Parathyroid adenoma (tissue), 2 donors: ENCODE results near the gene MYOCOS.
A peak's percentile ranks its signal among the peaks of the same experiment; 100 is the strongest.

Experiments
- H2AFZ ChIP-seq: fragments of 300-600 bp; sonication (generic); one replicate; pipeline ENCODE4 v1.7.0; 2017; ENCODE audit warnings: antibody characterized with exemption, mild to moderate bottlenecking
- H3K27ac ChIP-seq: fragments of 300-600 bp; sonication (generic); one replicate; pipeline ENCODE4 v1.7.0; 2017
- H3K27me3 ChIP-seq: fragments of 300-600 bp; sonication (generic); one replicate; pipeline ENCODE4 v1.7.0; 2017; ENCODE audit warnings: low read length; ENCODE audit not compliant: control insufficient read depth, insufficient read depth
- H3K36me3 ChIP-seq: fragments of 300-600 bp; sonication (generic); one replicate; pipeline ENCODE4 v1.7.0; 2017; ENCODE audit warnings: low read length; ENCODE audit not compliant: control insufficient read depth, insufficient read depth
- H3K4me1 ChIP-seq: fragments of 300-600 bp; sonication (generic); one replicate; pipeline ENCODE4 v1.7.0; 2017; ENCODE audit warnings: control low read depth
- H3K4me2 ChIP-seq: fragments of 300-600 bp; sonication (generic); one replicate; pipeline ENCODE4 v1.7.0; 2017; ENCODE audit warnings: low read length
- H3K4me3 ChIP-seq: fragments of 300-600 bp; sonication (generic); one replicate; pipeline ENCODE4 v1.7.0; 2017; ENCODE audit warnings: low read depth, low read length
- H3K79me2 ChIP-seq: fragments of 300-600 bp; sonication (generic); one replicate; pipeline ENCODE4 v1.7.0; 2017; ENCODE audit warnings: control low read depth
- H3K9ac ChIP-seq: fragments of 300-600 bp; sonication (generic); one replicate; pipeline ENCODE4 v1.7.0; 2017; ENCODE audit warnings: mild to moderate bottlenecking
- H3K9me3 ChIP-seq: fragments of 300-600 bp; sonication (generic); one replicate; pipeline ENCODE4 v1.7.0; 2017; ENCODE audit warnings: low read length; ENCODE audit not compliant: control insufficient read depth
- CTCF ChIP-seq: fragments of 300-600 bp; sonication (generic); IDR thresholded peaks from one replicate; pipeline ENCODE4 v1.7.0; 2017; ENCODE audit warnings: antibody characterized with exemption, mild to moderate bottlenecking
- donor health status: primary hyperparathyroidism.

The MYOCOS gene

GRCh38 chr1:171641076-171641864 is 19.2 kb downstream of the MYOCOS start:
- TF ChIP-seq CTCF, result no peak
- no peak overlapping the region for H3K4me2 ChIP-seq
- H2AFZ ChIP-seq, result no peak overlapping the region
- H3K36me3 ChIP-seq, result no peaks in the 10 kb centered on the region
- H3K4me3 ChIP-seq, result no peak overlapping the region
- no peaks in the 10 kb centered on the region for H3K79me2 ChIP-seq
- no peaks in the 10 kb centered on the region for H3K4me1 ChIP-seq
- no peak overlapping the region for H3K9ac ChIP-seq
- H3K27ac ChIP-seq, result no peak overlapping the region
- no peaks in the 10 kb centered on the region for H3K9me3 ChIP-seq
- H3K27me3 ChIP-seq, result no peaks in the 10 kb centered on the region

GRCh38 chr1:171642197-171642596 is 20.2 kb downstream of the MYOCOS start:
- Histone ChIP-seq H3K4me2 (no peak overlapping the region), H3K4me1 (no peaks in the 10 kb centered on the region), H3K27me3 (no peaks in the 10 kb centered on the region), H3K79me2 (no peaks in the 10 kb centered on the region), H2AFZ (no peak overlapping the region), H3K9ac (no peak overlapping the region), H3K36me3 (no peaks in the 10 kb centered on the region), H3K27ac (no peak overlapping the region), H3K9me3 (no peaks in the 10 kb centered on the region), H3K4me3 (no peak overlapping the region)
- no peak for TF ChIP-seq CTCF

GRCh38 chr1:171643156-171643555 is 21.1 kb downstream of the MYOCOS start:
- no peak overlapping the region for H3K9ac ChIP-seq
- TF ChIP-seq CTCF, result no peak

GRCh38 chr1:171644805-171645483 is 22.9 kb downstream of the MYOCOS start:
- Histone ChIP-seq H3K79me2 (no peaks in the 10 kb centered on the region), H3K27me3 (no peaks in the 10 kb centered on the region), H3K4me3 (no peak overlapping the region), H2AFZ (peak overlapping the region; percentile 51), H3K4me2 (no peak overlapping the region), H3K9me3 (no peaks in the 10 kb centered on the region), H3K4me1 (no peaks in the 10 kb centered on the region), H3K36me3 (no peaks in the 10 kb centered on the region), H3K9ac (no peak overlapping the region), H3K27ac (no peak overlapping the region)
- TF ChIP-seq CTCF, result peak; percentile 46

More at GRCh38 chr1:171643156-171643555, 21.1 kb downstream of the MYOCOS start:
- Histone ChIP-seq H3K27me3 (no peaks in the 10 kb centered on the region), H3K9me3 (no peaks in the 10 kb centered on the region), H3K4me2 (no peak overlapping the region), H3K4me1 (no peaks in the 10 kb centered on the region), H3K27ac (no peak overlapping the region), H3K4me3 (no peak overlapping the region), H2AFZ (no peak overlapping the region), H3K79me2 (no peaks in the 10 kb centered on the region), H3K36me3 (no peaks in the 10 kb centered on the region)
